GM21447 (cell line): ENCODE measurements around the gene SGK1.
A peak's percentile ranks its signal among the peaks of the same experiment; 100 is the strongest.
"Not testable (repeated sequence)": the region's sequence is repeated elsewhere in the genome, so short reads cannot be mapped to it uniquely, and the experiment has no call there.

ENCODE experiments used
- ATAC-seq: cut with Tn5 transposase; IDR thresholded peaks from one replicate; pipeline ENCODE4 v1.9.1; 2021; ENCODE audit not compliant: unreplicated experiment

Gene SGK1

DNA sequence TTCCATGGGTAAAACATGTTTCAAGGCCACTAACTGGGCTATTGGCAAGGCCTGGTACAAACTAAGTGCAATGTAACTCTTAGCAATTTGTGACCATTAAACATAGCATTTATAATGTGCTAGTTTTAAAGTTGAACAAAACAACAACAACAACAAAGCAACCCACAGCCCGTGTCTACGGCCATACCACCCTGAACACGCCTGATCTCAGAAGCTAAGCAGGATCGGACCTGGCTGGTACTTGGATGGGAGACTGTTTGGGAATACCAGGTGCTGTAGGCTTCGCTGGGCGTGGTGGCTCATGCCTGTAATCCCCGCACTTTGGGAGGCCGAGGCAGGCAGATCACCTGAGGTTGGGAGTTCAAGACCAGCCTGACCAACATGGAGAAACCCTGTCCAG lies 61.0 kb downstream of the SGK1 start:
- no peak for ATAC-seq

GRCh38 chr6:134255280-134255679 lies 62.6 kb downstream of the SGK1 start:
- not testable (repeated sequence) for ATAC-seq

GRCh38 chr6:134254118-134254517 lies 63.8 kb downstream of the SGK1 start:
- ATAC-seq: no peak

DNA sequence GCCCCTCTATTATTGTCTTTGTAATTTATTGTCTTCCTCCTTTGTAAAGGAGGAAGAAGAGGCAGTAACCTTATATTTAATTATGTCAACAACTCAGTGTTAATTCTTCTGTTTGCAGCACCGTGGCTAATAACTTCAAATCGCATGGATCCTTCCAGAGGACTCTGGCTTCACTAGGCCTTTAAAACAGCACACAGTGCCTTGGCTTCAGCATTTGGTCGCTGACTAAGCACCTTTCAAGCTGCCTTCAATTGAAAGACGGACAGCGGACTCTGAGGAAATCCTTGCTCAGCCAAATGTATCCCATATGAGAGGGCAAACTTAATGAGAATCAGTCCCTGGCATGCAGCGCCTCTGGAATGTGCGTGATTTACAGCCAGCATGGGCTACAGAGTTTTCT lies 64.2 kb downstream of the SGK1 start:
- ATAC-seq: no peak

DNA sequence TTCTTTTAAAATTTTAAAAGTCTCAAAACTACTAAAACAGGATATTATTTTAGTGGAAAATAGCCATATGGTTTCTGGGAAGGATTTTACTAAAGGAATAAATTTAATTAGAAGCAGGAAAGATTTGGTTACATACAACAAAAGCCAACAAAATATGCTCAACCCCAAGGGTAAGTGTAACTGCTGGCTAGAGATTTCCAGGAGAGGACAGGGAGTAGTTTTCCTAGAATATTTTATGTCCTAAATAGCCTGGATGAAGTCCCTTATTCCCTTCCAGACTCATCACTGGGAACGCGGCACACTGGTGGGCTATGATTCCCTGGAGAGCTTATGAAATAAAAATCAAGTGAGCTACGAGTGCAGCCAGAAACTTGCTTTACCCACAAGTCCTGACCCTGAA lies 66.6 kb downstream of the SGK1 start:
- ATAC-seq: no peak

GRCh38 chr6:134250776-134251175 lies 67.1 kb downstream of the SGK1 start:
- no peak for ATAC-seq

DNA sequence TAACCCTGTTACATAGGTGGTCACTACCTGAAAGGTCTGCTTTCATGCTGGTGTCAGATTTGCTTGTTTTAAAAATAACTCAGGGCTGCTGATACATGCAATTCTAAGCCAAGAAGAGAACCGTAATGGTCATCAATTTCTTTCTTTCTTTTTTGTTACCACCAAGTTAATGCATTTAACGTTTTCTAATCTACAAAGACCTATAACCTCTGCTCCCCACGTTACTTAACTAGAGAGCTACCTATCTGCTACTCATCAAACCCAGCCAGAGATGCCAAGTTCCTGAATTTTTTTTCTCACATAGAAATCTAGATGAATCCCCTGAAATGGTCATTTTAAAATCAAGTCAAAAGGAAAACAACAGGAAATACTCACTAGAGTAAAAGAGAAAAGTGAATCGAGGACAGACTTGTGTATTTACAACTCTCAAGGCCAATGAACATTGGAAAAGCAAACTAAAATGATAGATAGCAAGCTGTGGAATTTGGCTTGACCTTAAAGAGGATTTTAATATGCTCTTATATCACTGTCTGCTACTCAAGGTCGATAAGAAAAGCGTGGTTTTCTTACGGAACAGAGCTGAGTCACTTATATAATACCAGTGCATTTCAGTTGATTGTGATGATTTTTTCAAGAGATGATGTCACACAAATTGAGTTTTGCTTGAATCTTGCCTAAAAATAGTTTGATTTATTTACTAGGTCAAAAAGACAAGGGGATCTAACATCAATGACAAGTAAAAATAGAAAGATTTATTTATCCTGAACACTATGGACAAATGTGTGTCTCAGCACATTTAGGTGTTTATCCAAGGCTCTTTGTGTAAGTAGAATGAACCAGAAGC lies 67.9 kb downstream of the SGK1 start:
- ATAC-seq: no peak

GRCh38 chr6:134249239-134249758 lies 68.6 kb downstream of the SGK1 start:
- no peak for ATAC-seq

DNA sequence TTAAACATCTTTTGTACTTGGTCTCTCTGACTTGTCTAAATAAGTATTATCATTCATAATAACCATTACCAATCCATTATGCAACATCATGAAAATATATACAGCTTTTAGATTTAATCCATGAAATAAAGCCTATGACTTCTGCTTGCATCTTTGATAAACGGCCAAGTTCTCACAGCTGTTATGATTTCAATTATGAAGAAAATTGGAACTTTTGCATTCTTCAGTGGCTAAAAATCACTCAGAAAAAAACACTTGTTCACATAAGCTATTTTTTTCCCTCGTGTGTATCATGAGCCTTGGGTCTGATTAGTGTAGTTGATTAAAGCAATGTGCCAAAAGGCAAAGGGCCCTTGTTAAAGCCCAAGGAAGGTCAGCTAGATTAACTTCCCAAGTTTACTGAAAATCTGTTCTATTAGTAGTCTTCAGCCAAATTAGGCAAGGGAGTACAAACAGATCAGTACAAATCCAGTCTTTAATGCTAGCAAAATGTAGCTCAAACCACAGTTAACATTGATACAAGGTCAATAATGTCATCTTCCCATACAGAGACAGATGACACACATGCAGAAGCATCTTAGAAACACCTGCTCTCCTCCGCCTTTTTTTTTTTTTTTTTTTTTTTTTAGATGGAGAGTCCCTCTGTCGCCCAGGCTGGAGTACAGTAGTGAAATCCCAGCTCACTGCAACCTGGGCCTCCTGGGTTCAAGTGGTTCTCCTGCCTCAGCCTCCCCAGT lies 69.9 kb downstream of the SGK1 start:
- no peak for ATAC-seq

GRCh38 chr6:134247231-134247833 lies 70.6 kb downstream of the SGK1 start:
- ATAC-seq: peak; percentile 93

DNA sequence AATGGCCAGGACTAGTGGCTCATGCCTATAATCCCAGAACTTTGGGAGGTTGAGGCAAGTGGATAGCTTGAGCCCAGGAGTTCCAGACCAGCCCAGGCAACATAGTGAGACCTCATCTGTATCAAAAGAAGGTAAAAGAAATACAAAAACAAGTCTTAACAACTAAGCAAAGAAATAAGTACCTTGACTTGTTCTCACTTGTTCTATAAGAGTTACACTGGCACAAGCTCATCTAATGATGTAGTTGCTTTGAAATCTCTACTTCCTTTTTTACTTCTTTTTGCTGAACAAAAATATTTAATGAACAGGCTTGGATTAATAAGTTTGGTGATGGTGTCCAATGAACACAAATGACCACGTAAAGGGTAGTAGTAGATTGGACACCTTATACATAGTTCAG lies 72.2 kb downstream of the SGK1 start:
- no peak for ATAC-seq

GRCh38 chr6:134245041-134245440 lies 72.9 kb downstream of the SGK1 start:
- no peak for ATAC-seq

GRCh38 chr6:134240665-134241431 lies 77.1 kb downstream of the SGK1 start:
- ATAC-seq: no peak

GRCh38 chr6:134238960-134239795 lies 78.7 kb downstream of the SGK1 start:
- no peak for ATAC-seq

GRCh38 chr6:134238006-134238405 lies 79.9 kb downstream of the SGK1 start:
- no peak for ATAC-seq

DNA sequence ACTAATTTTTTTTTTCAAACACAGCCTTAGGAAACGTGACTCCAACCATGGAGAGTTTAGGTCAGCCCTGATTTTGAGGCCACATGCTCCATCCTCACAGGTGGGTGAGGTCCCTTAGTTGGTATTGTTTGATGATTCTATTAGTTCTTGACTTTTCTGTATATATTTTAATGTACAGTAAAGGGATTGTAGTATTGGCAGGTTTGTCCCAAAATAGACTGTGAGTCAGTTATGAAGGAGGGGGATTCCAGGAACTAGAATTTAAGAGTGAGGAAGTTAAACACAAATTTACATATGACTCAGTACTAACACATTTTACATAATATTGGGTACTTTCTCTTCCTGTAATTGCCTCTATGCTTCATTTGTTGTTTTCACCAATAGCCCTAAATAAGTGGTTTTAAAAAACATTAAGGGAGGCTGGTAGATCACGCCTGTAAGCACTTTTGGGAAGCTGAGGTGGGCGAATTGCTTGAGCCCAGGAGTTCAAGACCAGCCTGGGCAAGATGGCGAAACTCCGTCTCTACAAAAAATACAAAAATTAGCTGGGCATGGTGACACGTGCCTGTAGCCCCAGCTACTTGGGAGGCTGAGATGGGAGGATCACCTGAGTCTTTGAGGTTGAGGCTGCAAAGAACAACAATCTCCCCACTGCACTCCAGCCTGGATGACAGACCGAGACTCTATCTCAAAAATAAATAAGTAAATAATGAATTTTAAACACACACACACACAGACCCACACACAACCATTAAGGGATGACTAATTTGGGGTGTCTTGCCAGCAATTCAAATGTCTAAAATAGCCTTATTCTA lies 81.8 kb downstream of the SGK1 start:
- ATAC-seq: peak; percentile 97

- not testable (repeated sequence) for ATAC-seq
These were observed 82.6 kb downstream of the SGK1 start for GRCh38 chr6:134235334-134235733.

DNA sequence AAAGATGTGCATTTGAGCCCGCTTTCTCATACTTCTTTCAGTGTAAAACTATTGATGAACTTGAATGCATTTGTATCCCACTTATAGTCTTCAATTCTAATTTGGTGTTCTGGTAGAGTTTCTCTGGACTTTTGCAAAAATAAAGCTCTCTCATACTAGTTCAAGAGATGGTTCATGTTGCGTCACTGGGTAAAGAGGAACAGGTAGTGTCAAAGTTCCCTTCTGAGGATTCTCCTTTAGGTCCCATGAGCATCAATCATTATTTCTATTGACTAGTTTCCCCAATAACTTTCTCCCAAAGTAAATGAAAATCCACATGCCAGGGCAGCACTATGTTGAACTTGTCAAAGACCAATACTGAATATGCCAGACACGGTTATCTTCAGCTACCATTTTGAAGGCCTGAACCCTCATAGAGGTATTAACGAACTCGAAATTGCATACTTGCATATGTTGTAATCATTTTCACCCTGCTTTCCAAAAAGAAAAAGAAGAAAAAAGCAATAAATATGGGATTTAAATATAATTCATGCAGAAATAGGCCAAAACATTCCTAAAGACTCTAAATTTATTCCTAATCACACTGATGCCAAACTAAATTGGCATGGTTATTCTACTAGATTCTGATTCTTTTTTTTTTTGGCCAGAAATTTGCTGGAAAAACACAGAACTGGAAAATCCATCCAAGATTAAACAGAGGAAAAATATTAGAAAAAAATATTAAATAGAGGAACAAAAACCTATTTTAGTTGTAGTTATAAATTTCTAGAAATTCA lies 84.5 kb downstream of the SGK1 start:
- ATAC-seq: no peak
